GM12878 (cell line): ENCODE data around the gene MOG. TPM values are rescaled to one million over a fixed set of nuclear protein-coding genes. Genes with fewer than 3 reads are reported as not detected.

Source experiments
- ATAC-seq: fragments of 200-7000 bp; cut with Tn5 transposase; 3 replicates; pipeline ENCODE4 v1.9.1; 2020; ENCODE audit warnings: mild to moderate bottlenecking, moderate library complexity
- BruUV-seq: library from RNA; stranded (reverse); fragments of 400-500 nt; replicated peaks from 2 replicates; lab custom pipeline; 2021; lab: Mats Ljungman, UMichigan
- CTCF ChIA-PET: fragments of 300-600 bp; sonication (Branson Sonifier 250); formaldehyde crosslinking; extraction: SDS; loops from one replicate; lab custom pipeline; 2021; ENCODE audit warnings: inconsistent platforms; lab: Yijun Ruan, JAX
- POLR2A ChIA-PET: fragments of 350-600 bp; formaldehyde crosslinking; extraction: SDS; loops from one replicate; lab custom pipeline; 2021; ENCODE audit warnings: inconsistent platforms; lab: Charles Lee
- RAD21 ChIA-PET: fragments of 300-600 bp; sonication (Branson Sonifier 250); formaldehyde crosslinking; loops from one replicate; lab custom pipeline; 2023; ENCODE audit warnings: antibody characterized with exemption; ENCODE audit not compliant: unreplicated experiment; lab: Charles Lee
- SMC1A ChIA-PET: fragments of 300-600 bp; sonication (Branson Sonifier 250); formaldehyde crosslinking; loops from one replicate; lab custom pipeline; 2023; ENCODE audit not compliant: unreplicated experiment, uncharacterized antibody; lab: Charles Lee
- DNase-seq: peaks from one replicate; pipeline ENCODE4 v3.0.0-alpha.2; 2011; ENCODE audit warnings: low read depth, low spot score
- FAIRE-seq: peaks from 3 replicates; lab custom pipeline; 2011; peaks lifted over from hg19 to GRCh38; lab: Jason Lieb, UNC
- H2AFZ ChIP-seq: 2 replicates; pipeline ENCODE4 v1.6.0; 2011; ENCODE audit warnings: low read depth, low read length, control low read depth; ENCODE audit not compliant: control insufficient read depth
- H3K27ac ChIP-seq: 2 replicates; pipeline ENCODE4 v1.5.1; 2011; ENCODE audit warnings: control low read depth; ENCODE audit not compliant: control insufficient read depth, insufficient read depth
- H3K27me3 ChIP-seq, 2 experiments: replicated peaks in 1 of 2; 2 replicates each; pipeline versions ENCODE4 v1.6.0 to v1.6.1; 2011; ENCODE audit warnings: low read length in 1 of 2; ENCODE audit not compliant: control insufficient read depth in 2 of 2, insufficient read depth in 2 of 2
- H3K36me3 ChIP-seq, 2 experiments: 2 replicates each; pipeline ENCODE4 v1.5.1; 2011; ENCODE audit warnings: low read length in 1 of 2; ENCODE audit not compliant: control insufficient read depth in 2 of 2, insufficient read depth in 2 of 2
- H3K4me1 ChIP-seq: 2 replicates; pipeline ENCODE4 v1.6.1; 2011; ENCODE audit warnings: mild to moderate bottlenecking, low read length, moderate library complexity, mixed read lengths; ENCODE audit not compliant: control insufficient read depth, insufficient read depth
- H3K4me2 ChIP-seq: 2 replicates; pipeline ENCODE4 v1.6.0; 2011; ENCODE audit warnings: control low read depth; ENCODE audit not compliant: control insufficient read depth, insufficient read depth
- H3K4me3 ChIP-seq: fragments of 200-600 bp; sonication (generic); 2 replicates; pipeline ENCODE4 v1.5.1; 2016
- H3K79me2 ChIP-seq: 2 replicates; pipeline ENCODE4 v1.6.0; 2011; ENCODE audit warnings: low read length; ENCODE audit not compliant: control insufficient read depth, insufficient read depth
- H3K9ac ChIP-seq: 2 replicates; pipeline ENCODE4 v1.8.0; 2011; ENCODE audit warnings: low read length, control low read depth, mixed read lengths; ENCODE audit not compliant: control insufficient read depth, insufficient read depth
- H3K9me3 ChIP-seq: replicated peaks from 3 replicates; pipeline ENCODE4 v1.5.1; 2011; ENCODE audit warnings: mild to moderate bottlenecking, low read length; ENCODE audit not compliant: control insufficient read depth, insufficient read depth
- H4K20me1 ChIP-seq: 2 replicates; pipeline ENCODE4 v1.6.0; 2011; ENCODE audit not compliant: control insufficient read depth, insufficient read depth
- BCLAF1 ChIP-seq: fragments of 450-650 bp; IDR thresholded peaks from 2 replicates; pipeline ENCODE4 v1.6.1; 2017; ENCODE audit warnings: antibody characterized with exemption, mild to moderate bottlenecking, moderate library complexity
- LARP7 ChIP-seq: fragments of 450-650 bp; IDR thresholded peaks from 2 replicates; pipeline ENCODE4 v1.6.1; 2017; ENCODE audit warnings: mild to moderate bottlenecking
- NFYB ChIP-seq: IDR thresholded peaks from 2 replicates; pipeline ENCODE4 v1.6.1; 2011; ENCODE audit warnings: low read depth, mild to moderate bottlenecking, low read length, improper control_type of control experiment, moderate library complexity; ENCODE audit not compliant: insufficient read depth
- NR2F1 ChIP-seq: fragments of 450-650 bp; conservative IDR thresholded peaks from 2 replicates; pipeline ENCODE4 v1.6.1; 2017; ENCODE audit warnings: mild to moderate bottlenecking
- SUZ12 ChIP-seq: fragments of 200-600 bp; sonication (generic); IDR thresholded peaks from one replicate; pipeline ENCODE4 v1.6.1; 2018; ENCODE audit warnings: antibody characterized with exemption, mild to moderate bottlenecking; ENCODE audit not compliant: unreplicated experiment
- TAF1 ChIP-seq: IDR thresholded peaks from 2 replicates; pipeline ENCODE4 v1.6.1; 2011; ENCODE audit warnings: mild to moderate bottlenecking, low read depth, low read length, borderline replicate concordance
- TCF7 ChIP-seq: IDR thresholded peaks from 2 replicates; pipeline ENCODE4 v1.6.1; 2014; ENCODE audit warnings: antibody characterized with exemption, borderline replicate concordance
- ZNF622 ChIP-seq: fragments of 450-650 bp; IDR thresholded peaks from 2 replicates; pipeline ENCODE4 v1.6.1; 2017; ENCODE audit warnings: mild to moderate bottlenecking, inconsistent platforms
- ZZZ3 ChIP-seq: IDR thresholded peaks from 2 replicates; pipeline ENCODE4 v1.6.1; 2011; ENCODE audit warnings: low read depth; ENCODE audit not compliant: control insufficient read depth, insufficient read length
- whole genome bisulfite sequencing: methylation state at CpG from one replicate; pipeline ENCODE4 v1.1.6; 2016; ENCODE audit warnings: low lambda C conversion rate; ENCODE audit not compliant: insufficient replicate concordance, insufficient coverage; ENCODE audit errors: missing lambda C conversion rate; 5-methylcytosine and 5-hydroxymethylcytosine counted together
- in situ Hi-C: fragments of 300-500 bp; cut with MboI; formaldehyde crosslinking; loops from 9 replicates; pipeline ENCODE4 v1.14.3; 2018; ENCODE audit warnings: mixed read lengths
- intact Hi-C: fragments of 100-400 bp; cut with micrococcal nuclease; formaldehyde crosslinking; loops from one replicate; pipeline ENCODE4 v1.14.2; 2022; ENCODE audit not compliant: unreplicated experiment
- polyA plus RNA-seq, 11 experiments: library from polyadenylated mRNA; depleted of rRNA in 4 of 11; unstranded in 6 of 11; stranded (reverse) in 5 of 11; fragments of >200 nt; fragmentation: Nextera tagmentation in 4 of 11; fragmentation: Illumina TruSeq in 1 of 11; extraction: Ambion mirVana in 4 of 11; extraction: Trizol in 1 of 11; gene quantifications; 1 replicate in 1 of 11; 2 replicates in 10 of 11; pipeline versions ENCODE4 v1.2.1 to v1.2.3, GENCODE V29; 2011 to 2016; ENCODE audit warnings: inconsistent platforms in 2 of 11, missing spikeins in 2 of 11, low read depth in 1 of 11
- total RNA-seq, 4 experiments: library from RNA; depleted of rRNA in 3 of 4; stranded (reverse); fragments of >200 nt in 3 of 4; fragmentation: Illumina TruSeq in 1 of 4; extraction: Trizol in 1 of 4; gene quantifications; 2 replicates each; pipeline versions ENCODE4 v1.2.1 to v1.2.3, GENCODE V29; 2013 to 2021
- TF ChIP-seq, protein P1 (sequence below): fragments of 450-650 bp; IDR thresholded peaks from 2 replicates; pipeline ENCODE4 v1.6.1; 2017; ENCODE audit warnings: mild to moderate bottlenecking
- TF ChIP-seq, protein P2 (sequence below), 3 experiments: IDR thresholded peaks in 2 of 3; conservative IDR thresholded peaks in 1 of 3; 2 replicates each; pipeline ENCODE4 v1.5.1; 2011; ENCODE audit warnings: low read depth in 3 of 3, low read length in 3 of 3, mild to moderate bottlenecking in 3 of 3, control low read depth in 2 of 3, moderate library complexity in 2 of 3, inconsistent platforms in 1 of 3, mixed read lengths in 1 of 3; ENCODE audit not compliant: control insufficient read depth in 2 of 3, insufficient read depth in 1 of 3; ENCODE audit errors: extremely low read depth in 1 of 3

Gene MOG
- total and polyA plus RNA-seq, 10 of the 15 experiments (the other 5 are each of a cell fraction or from before 2014, with no cell fraction given), result not detected

DNA sequence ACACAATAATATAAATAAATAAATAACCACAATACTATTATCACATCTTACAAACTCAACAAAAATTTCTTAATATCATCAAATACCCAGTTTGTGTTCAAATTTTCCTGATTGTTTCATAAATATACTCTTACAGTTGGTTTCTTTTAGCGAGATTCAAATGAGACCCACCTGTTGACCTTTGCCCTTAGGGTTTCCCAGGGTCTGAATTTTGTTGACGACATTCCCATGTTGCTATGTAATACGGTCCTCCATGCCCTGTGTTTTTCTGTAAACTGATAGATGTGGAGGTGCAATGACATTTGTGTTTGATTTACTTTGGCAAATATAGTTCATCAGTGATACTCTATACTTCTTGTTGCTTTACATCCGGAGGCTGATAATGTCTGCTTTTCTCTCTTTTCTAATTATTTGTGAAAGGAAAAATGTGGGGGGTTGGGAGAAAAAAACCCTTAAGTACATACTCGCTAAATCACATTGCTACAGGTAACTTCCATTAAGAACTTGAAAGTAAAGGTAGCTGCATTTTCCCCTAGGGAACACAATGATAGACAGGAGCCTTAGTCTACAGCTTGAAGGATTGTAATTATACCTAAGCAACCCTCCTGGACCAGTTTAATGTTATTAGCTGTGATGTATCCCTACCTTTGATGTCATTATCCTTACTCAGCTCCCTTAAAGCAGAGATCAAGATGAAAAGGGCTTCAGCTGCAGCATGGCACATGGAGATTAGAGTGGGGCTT is 6.6 kb downstream of the MOG start (continued):
- TF ChIP-seq, protein P1, sequence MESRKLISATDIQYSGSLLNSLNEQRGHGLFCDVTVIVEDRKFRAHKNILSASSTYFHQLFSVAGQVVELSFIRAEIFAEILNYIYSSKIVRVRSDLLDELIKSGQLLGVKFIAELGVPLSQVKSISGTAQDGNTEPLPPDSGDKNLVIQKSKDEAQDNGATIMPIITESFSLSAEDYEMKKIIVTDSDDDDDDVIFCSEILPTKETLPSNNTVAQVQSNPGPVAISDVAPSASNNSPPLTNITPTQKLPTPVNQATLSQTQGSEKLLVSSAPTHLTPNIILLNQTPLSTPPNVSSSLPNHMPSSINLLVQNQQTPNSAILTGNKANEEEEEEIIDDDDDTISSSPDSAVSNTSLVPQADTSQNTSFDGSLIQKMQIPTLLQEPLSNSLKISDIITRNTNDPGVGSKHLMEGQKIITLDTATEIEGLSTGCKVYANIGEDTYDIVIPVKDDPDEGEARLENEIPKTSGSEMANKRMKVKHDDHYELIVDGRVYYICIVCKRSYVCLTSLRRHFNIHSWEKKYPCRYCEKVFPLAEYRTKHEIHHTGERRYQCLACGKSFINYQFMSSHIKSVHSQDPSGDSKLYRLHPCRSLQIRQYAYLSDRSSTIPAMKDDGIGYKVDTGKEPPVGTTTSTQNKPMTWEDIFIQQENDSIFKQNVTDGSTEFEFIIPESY, result no peak
- TF ChIP-seq, protein P2, sequence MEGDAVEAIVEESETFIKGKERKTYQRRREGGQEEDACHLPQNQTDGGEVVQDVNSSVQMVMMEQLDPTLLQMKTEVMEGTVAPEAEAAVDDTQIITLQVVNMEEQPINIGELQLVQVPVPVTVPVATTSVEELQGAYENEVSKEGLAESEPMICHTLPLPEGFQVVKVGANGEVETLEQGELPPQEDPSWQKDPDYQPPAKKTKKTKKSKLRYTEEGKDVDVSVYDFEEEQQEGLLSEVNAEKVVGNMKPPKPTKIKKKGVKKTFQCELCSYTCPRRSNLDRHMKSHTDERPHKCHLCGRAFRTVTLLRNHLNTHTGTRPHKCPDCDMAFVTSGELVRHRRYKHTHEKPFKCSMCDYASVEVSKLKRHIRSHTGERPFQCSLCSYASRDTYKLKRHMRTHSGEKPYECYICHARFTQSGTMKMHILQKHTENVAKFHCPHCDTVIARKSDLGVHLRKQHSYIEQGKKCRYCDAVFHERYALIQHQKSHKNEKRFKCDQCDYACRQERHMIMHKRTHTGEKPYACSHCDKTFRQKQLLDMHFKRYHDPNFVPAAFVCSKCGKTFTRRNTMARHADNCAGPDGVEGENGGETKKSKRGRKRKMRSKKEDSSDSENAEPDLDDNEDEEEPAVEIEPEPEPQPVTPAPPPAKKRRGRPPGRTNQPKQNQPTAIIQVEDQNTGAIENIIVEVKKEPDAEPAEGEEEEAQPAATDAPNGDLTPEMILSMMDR (IDR thresholded peaks at IDR 0.05 in 2 of 3, conservative IDR thresholded peaks at IDR 0.05 in 1 of 3; ENCODE audit: control insufficient read depth in 2 of 3, extremely low read depth in 1 of 3, insufficient read depth in 1 of 3, low read depth in 3 of 3, low read length in 3 of 3), result no peak

DNA sequence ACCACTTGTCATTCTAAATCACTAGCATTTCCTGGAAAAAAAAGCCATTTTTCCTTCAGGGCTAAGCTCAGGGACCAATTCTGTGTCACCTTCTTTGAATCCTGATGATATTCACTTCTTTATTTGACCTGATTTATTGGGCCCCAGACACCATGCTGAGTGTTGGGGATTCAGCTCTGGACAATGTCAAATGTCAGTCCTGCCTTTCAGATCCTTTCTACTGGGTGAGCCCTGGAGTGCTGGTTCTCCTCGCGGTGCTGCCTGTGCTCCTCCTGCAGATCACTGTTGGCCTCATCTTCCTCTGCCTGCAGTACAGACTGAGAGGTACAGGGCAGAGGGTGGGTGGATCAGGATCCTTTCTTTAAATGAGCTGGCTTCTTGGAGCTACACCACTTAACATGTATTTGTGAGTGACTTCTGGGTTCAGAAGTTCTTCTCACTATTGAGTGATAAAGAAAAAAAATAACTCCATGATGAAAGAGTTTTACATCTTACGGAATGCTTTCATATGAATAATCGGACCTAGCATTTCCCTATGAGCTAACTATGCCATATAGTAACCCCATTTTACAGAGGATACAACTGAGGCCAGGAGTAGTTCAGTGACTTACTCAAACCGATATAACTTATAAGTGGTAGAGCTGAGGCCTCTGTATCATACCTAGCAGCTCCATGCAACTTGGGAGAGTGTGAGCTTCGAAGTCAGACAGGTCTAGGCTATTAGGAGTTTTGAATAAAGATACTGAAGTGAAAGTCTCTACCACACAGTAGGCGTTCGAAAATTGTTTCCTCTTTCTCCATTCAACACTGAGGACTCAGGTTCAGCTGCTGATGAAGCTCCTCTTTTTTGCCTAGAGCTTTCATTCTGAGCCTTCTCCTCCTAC is 9.3 kb downstream of the MOG start:
- Histone ChIP-seq H3K79me2 (no peaks in the 10 kb centered on the region), H3K4me3 (no peak overlapping the region), H3K9ac (no peak overlapping the region), H3K27me3 (peaks cover 0 to 1% of the 10 kb centered on the region in 2 experiments; a peak in 1 of 4 replicates), H3K27ac (no peak overlapping the region), H3K4me1 (0 out of 2 replicates have a peak, but pooled peaks cover 2% of the 10 kb centered on the region), H2AFZ (no peak overlapping the region), H3K36me3 (no peaks in the 10 kb centered on the region)
- ChIA-PET SMC1A (interaction anchor here (0.7 to 2.6 kb wide), 5 partner anchors 9 to 22 kb away, joined by 3 to 9 read pairs (median 4); no protein-coding TSS in a partner anchor), RAD21 (interaction anchor here (1.9 kb wide), 1 partner anchor 13 kb away, joined by 7 read pairs; no protein-coding TSS in a partner anchor), POLR2A (no interaction called here)
- DNase-seq (no peak), FAIRE-seq (no peak), ATAC-seq (no peak)
- intact Hi-C loops, result no loop called here
- BruUV-seq, result no TSS peak
- in situ Hi-C loops, result no loop called here
- 50% methylated on average over 8 of the region's 8 CpGs for WGBS
- TF ChIP-seq BCLAF1 (no peak), SUZ12 (no peak), ZNF622 (no peak), LARP7 (no peak), TCF7 (no peak), NFYB (no peak), NR2F1 (no peak), ZZZ3 (no peak), TAF1 (no peak)
- TF ChIP-seq, all 136 proteins: peak for 0
- H4K20me1 ChIP-seq, result no peaks in the 10 kb centered on the region
- CTCF ChIA-PET, result interaction anchor here (1.0 to 4.6 kb wide), 3 partner anchors 16 to 168 kb away, joined by 4 to 113 read pairs (median 8); no protein-coding TSS in a partner anchor
- no peaks in the 10 kb centered on the region for H3K9me3 ChIP-seq
- no peak overlapping the region for H3K4me2 ChIP-seq
